ENCODE data around the gene SLC5A9.

- TF ChIP-seq EZH2 (IDR thresholded peaks at IDR 0.05) (no peak), RAD21 (IDR thresholded peaks at IDR 0.05; ENCODE audit: low read depth) (no peak), CTCF (IDR thresholded peaks at IDR 0.05 in 2 of 3, conservative IDR thresholded peaks at IDR 0.05 in 1 of 3; ENCODE audit: borderline replicate concordance in 1 of 3, insufficient read depth in 1 of 3, low read depth in 2 of 3, low read length in 2 of 3) (no peak), ZNF274 (IDR thresholded peaks at IDR 0.05; ENCODE audit: low read depth, low read length) (no peak), SIN3A (IDR thresholded peaks at IDR 0.05; ENCODE audit: low read depth) (no peak), POLR2A (IDR thresholded peaks at IDR 0.05; ENCODE audit: borderline replicate concordance, extremely low read depth, insufficient read depth, insufficient read length) (no peak), MAX (IDR thresholded peaks at IDR 0.05) (no peak), EZH2phosphoT487 (IDR thresholded peaks at IDR 0.05; ENCODE audit: borderline replicate concordance) (no peak), POLR2AphosphoS5 (IDR thresholded peaks at IDR 0.05; ENCODE audit: low read depth, low read length) (no peak), JUND (IDR thresholded peaks at IDR 0.05) (no peak), REST (IDR thresholded peaks at IDR 0.05; ENCODE audit: low read depth) (no peak), FOSL1 (IDR thresholded peaks at IDR 0.05; ENCODE audit: low read depth) (no peak), ELF1 (IDR thresholded peaks at IDR 0.05; ENCODE audit: borderline replicate concordance, low read depth) (no peak), CBX3 (IDR thresholded peaks at IDR 0.05; ENCODE audit: low read depth) (no peak)
Observed at GRCh38 chr1:48175116-48175515, 47.4 kb upstream of the SLC5A9 start.

All from HCT116 (cell line).